Central memory CD4-positive, alpha-beta T cell (primary cell): ENCODE measurements around the gene PTPRD.
"Not testable (repeated sequence)": the region's sequence is repeated elsewhere in the genome, so short reads cannot be mapped to it uniquely, and the experiment has no call there.

ENCODE experiments used
- DNase-seq: peaks from one replicate; pipeline ENCODE4 v3.0.0; 2022

Gene PTPRD

GRCh38 chr9:8701904-8702303 is 1910.9 kb downstream of the PTPRD start:
- DNase-seq: no peak

- not testable (repeated sequence) for DNase-seq
Observed at GRCh38 chr9:8697565-8697964, 1915.2 kb downstream of the PTPRD start.

GRCh38 chr9:8696516-8696915 is 1916.3 kb downstream of the PTPRD start:
- no peak for DNase-seq

DNA sequence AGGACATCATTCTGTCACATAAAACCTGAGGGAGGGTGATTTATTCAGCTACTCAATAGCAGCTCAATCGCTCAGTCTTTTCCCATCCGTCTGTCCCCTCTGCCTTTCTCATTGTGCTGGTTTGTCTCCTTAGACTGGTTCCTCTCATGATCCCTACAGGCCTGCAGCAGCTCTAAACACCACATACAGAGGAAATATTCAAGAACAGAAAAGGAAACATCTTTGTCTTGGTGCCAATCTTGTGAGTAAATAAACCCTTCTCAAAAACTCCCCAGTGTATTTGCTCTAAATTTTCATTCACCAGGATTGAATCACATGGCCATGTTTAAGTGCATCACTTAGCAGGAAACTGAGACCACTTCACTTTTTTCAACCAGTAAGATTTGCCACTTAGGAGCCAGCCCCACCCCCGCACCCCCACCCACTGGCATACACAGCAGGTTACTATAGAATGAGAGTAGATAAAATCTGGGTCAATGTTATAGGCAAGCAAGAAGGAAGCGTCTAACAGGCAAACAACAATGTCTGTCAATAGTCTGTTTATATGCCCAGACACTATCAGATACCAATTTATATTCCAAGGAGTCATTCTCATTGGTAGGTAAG is 1917.7 kb downstream of the PTPRD start:
- DNase-seq: no peak

GRCh38 chr9:8693464-8693863 is 1919.3 kb downstream of the PTPRD start:
- no peak for DNase-seq

DNA sequence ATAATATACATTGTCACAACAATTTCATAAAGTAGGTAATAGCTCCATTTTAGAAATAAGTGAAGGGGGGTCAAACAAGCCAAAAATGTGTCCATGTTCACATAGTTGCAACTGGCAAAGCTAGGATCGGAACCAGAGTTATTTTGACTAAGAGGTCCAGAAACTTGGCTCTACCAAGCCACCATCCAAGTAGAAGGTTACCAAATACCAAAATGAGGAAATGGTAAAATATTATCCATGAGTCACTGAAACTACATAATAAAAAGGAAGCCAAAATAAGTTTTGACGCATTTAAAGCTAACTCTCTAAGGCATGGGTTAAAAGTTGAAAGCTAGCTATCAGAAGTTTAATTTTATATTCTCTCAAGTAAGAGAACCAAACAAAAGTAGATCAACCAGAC is 1926.3 kb downstream of the PTPRD start:
- DNase-seq: no peak

GRCh38 chr9:8685825-8686224 is 1927.0 kb downstream of the PTPRD start:
- no peak for DNase-seq

DNA sequence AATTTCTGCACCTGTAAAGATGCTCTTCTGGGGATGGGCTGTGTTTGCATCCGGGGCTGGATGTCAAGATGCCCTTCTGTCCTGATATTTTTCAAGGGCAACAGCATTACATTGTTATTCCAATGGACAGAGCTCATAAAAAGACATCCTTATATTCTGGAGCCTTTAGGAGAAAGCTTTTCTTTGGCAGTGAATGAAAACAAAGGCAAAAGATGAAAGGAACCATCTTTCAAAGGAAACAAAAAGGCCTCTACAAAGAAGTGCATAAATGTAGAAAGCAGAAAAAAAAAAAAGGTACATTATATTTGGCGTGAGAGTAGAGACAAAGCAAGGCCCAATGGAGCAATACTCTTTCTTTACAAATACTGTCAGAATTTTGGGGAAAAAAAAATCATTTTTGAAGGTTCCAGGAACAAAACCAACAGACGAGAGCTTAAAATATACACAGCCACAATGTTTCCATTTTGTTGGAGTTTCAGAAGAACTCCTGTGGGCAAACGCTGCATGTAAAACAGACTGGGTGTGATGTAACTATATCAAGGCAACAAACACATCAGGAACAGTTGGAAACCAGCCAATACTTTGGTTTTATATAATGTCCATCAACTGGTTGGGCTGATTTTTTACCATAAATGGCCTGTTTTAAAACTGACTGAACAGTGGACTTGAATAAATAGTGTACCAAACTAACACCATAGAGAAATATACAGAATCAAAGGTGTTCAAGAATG is 1927.7 kb downstream of the PTPRD start:
- no peak for DNase-seq

DNA sequence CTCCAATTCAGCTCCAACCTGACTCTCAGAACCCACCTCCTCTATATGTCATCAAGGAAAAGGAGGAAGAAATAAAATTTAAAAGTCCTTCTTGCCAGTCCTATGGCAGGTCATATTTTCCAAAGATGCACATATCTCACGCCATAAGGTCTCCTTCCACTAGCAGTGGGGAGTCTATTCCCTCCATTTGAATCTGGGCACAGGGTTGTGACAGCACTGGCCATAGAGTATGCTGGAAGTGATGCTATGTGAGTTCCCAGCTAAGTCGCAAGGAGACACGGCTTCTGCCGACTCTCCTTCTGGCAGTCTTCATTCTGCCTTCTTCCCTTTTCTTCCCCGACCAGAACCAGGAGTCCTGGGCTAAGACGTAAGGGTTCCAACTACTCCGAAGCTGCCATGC is 1929.3 kb downstream of the PTPRD start:
- no peak for DNase-seq

GRCh38 chr9:8680658-8681057 is 1932.1 kb downstream of the PTPRD start:
- DNase-seq: no peak

DNA sequence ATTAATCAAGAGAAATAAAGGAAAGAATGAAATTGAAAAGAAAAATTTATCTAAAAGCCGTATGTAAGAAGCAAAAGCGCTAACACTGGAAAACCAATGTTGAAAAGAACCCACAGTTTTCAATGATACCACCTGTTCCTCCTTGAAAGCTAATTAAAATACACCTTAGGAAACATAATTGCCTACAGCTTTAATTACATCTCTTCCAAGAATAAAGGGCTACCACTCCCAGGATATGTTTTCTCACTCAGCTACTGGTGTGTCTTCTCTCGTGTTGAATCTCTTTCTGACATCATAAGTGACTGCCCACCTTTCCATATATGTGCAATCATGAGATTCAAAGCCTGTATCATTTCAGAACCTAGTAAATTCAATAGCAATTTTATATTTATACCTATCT is 1932.6 kb downstream of the PTPRD start:
- no peak for DNase-seq

DNA sequence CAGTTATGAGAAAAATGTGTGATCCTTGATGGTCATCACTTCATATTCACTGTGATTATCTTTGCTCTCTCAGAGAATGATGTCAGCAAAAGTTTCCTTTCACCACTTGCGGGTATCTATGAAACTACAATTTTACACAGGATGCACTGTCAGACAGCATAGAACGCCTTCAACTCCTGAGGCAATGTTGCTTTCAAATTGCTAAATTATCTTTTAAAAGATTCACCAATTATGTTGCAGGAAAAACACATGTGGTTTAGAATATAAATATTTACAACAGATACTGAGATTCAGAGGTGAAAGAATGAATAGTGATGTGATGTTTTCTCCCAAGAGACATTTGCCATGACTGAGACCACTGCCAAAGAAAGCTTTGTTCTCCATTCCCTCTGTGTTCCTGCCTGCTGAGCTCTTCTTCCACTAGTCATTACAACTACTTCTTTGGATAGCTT is 1933.4 kb downstream of the PTPRD start:
- DNase-seq: no peak

GRCh38 chr9:8677741-8678140 is 1935.1 kb downstream of the PTPRD start:
- DNase-seq: no peak

GRCh38 chr9:8674536-8674935 is 1938.3 kb downstream of the PTPRD start:
- no peak for DNase-seq

- no peak for DNase-seq
Observed at GRCh38 chr9:8673830-8674229, 1939.0 kb downstream of the PTPRD start.

- no peak for DNase-seq
Observed at GRCh38 chr9:8670751-8671150, 1942.1 kb downstream of the PTPRD start.

DNA sequence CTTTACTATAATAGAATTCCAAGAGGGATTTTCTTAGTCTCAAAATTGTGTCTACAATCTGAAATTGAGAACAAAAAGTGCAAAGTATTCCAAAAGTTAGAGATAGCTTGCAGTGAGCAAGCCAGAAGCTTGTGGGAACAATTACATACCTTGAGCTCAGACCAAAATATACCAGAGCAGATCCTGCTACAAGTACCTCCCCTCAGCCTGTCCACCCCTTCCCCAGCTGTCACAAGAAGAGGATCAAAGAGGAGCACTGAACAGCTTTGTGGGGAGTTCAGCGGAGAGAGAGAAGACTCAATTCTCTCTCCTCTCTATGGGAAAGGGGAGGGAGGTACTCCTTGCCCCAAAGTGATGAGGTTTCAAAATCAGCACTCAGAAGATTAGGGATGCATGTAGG is 1944.1 kb downstream of the PTPRD start:
- no peak for DNase-seq

DNA sequence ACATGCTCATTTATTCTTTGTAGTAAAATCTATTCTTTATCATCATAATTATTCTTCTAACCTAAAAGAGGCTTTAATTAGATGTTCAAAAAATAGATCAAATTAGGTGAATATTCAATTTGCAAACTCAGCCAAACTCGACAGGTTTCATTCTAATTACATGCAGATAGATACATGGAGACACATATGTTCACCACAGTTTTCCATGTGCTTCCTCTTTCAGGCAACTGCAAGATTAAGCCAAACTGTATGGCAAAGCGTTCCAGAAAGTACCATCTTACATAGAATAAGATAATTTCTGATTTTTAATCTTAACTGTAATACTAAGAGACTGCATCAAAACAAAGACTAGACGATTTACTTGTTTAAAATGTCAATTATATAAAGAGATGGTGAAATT is 1944.6 kb downstream of the PTPRD start:
- DNase-seq: no peak

DNA sequence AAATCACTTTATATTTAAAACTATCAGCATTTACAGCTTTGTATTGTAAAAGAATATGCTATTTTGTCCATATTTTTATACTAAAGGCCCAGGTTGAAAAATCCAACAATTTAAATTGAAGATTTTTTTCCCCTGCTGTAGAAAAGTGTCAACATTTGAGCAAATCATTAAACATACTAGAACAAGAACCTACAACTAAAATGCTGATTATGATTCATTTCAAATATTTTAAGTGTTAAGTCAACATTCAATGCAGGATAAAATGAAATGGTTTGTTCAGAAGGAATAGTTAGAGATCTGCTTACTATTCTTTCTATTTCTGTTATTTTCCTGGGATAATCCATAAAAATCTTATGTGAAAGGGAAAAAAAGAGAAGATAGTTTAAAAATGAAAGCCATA is 1946.7 kb downstream of the PTPRD start:
- no peak for DNase-seq

DNA sequence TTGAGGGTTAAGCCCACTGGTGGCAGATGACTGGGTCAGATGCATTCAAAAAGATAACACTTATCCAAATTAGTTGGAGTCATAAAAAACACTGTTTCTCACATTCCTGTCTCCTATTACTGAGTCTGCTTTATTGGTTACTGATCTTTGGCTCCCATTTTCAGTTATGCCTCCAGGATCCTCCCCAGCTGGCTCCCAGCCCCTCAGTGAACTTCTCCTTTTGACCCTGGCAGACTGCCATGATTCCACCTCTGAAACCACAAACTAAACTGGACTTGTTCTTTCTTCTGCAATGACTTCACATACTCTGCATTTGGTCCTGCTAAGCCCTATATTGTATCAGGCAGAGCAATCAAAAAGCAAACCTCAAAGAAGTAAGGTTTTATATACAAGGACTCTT is 1952.4 kb downstream of the PTPRD start:
- no peak for DNase-seq

DNA sequence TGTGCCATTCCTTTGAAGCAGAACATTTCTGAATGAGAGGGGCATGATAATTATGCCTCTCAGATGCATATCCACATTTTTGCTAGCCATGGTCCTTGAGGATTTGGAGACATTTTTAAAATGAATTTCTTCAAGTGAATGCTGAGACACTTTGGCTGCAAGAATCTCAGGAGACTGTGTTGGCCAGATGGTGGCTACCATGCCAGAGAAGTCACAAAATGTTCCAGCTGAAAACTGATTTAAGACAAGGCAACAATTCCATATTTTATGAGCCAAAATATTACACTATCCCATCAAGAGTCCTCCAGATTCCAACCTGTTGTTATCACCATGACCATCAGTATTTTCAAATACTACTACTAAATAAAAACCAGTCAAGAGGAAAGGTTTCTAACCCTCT is 1953.7 kb downstream of the PTPRD start:
- no peak for DNase-seq

- no peak for DNase-seq
Observed at GRCh38 chr9:8655071-8655470, 1957.7 kb downstream of the PTPRD start.

DNA sequence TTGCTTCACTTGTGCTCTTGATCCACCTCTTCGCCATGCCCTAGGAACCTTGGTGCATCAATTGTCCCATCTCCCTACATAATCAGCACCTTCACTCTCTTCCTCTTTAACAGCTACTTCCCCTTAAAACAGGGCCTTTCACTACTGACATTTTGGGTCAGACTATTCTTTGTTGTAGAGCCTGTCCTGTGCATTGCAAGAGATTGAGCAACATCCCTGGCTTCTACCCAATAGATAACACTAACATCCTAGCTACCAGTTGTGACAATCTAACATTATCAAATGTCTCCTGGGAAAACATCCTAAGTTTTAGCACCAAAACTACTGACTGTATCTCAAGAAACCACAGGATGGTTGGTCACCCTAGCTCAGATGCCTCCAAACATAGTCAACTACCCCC is 1958.9 kb downstream of the PTPRD start:
- no peak for DNase-seq

GRCh38 chr9:8653111-8653510 is 1959.7 kb downstream of the PTPRD start:
- no peak for DNase-seq

DNA sequence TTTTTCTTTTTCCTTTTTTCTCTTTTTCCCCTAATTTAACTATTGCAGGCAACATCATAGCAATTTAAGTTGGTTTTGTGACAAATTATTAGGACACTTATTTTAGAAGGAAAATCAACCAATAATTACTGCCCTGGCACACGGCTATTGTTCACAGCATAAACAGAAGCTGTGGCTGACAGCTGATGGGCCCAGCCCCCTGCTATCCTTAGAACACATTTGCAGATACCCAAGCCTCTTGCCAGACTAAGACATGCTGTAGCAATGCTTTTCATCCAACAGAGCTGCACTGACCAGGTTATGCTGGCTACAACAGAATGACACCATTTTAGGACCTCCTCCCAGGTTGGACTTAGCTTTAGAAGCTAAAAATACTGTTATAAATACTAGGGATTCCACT is 1960.5 kb downstream of the PTPRD start:
- DNase-seq: no peak
